SK-N-SH treated with all-trans-retinoic acid at 6 μM for 48 hours (cell line): ENCODE data around the gene PCGF5.
A peak's percentile ranks its signal among the peaks of the same experiment; 100 is the strongest.

Experiments used
- ATAC-seq: fragments of 200-7000 bp; cut with Tn5 transposase; 3 replicates; pipeline ENCODE4 v1.9.1; 2020; ENCODE audit warnings: mild to moderate bottlenecking, moderate library complexity
- ARNTL ChIP-seq: fragments of 450-650 bp; formaldehyde crosslinking; IDR thresholded peaks from 2 replicates; pipeline ENCODE4 v1.5.0; 2020; ENCODE audit warnings: low read depth, mild to moderate bottlenecking, moderate library complexity, borderline replicate concordance
- BACH2 ChIP-seq: fragments of 250-450 bp; sonication (Bioruptor Pico); IDR thresholded peaks from 2 replicates; pipeline ENCODE4 v1.9.0; 2021; ENCODE audit warnings: mild to moderate bottlenecking, borderline replicate concordance
- CREB5 ChIP-seq: fragments of 250-450 bp; sonication (Bioruptor Pico); IDR thresholded peaks from 2 replicates; pipeline ENCODE4 v1.5.1; 2020; ENCODE audit warnings: low read depth, mild to moderate bottlenecking, moderate library complexity
- CSDC2 ChIP-seq: fragments of 250-450 bp; sonication (Bioruptor Pico); IDR thresholded peaks from 2 replicates; pipeline ENCODE4 v1.5.0; 2020; ENCODE audit warnings: mild to moderate bottlenecking, moderate library complexity
- CSRNP3 ChIP-seq: fragments of 250-450 bp; sonication (Bioruptor Pico); IDR thresholded peaks from 2 replicates; pipeline ENCODE4 v1.5.1; 2021; ENCODE audit warnings: mild to moderate bottlenecking, moderate library complexity
- GLIS3 ChIP-seq: fragments of 250-450 bp; sonication (Bioruptor Pico); IDR thresholded peaks from 2 replicates; pipeline ENCODE4 v1.5.0; 2020; ENCODE audit warnings: mild to moderate bottlenecking, moderate library complexity
- OSR1 ChIP-seq: fragments of 250-450 bp; sonication (Bioruptor Pico); IDR thresholded peaks from 2 replicates; pipeline ENCODE4 v1.8.0; 2022; ENCODE audit warnings: moderate library complexity, mild to moderate bottlenecking, inconsistent platforms
- POU6F1 ChIP-seq: fragments of 250-450 bp; sonication (Bioruptor Pico); IDR thresholded peaks from 2 replicates; pipeline ENCODE4 v1.8.0; 2021; ENCODE audit warnings: low read depth, mild to moderate bottlenecking, moderate library complexity, borderline replicate concordance
- PPARA ChIP-seq: fragments of 250-450 bp; sonication (Bioruptor Pico); IDR thresholded peaks from 2 replicates; pipeline ENCODE4 v1.5.0; 2020; ENCODE audit warnings: mild to moderate bottlenecking, borderline replicate concordance
- RARB ChIP-seq: fragments of 250-450 bp; sonication (Bioruptor Pico); IDR thresholded peaks from 2 replicates; pipeline ENCODE4 v1.8.0; 2021; ENCODE audit warnings: mild to moderate bottlenecking, moderate library complexity
- SNAI2 ChIP-seq: fragments of 250-450 bp; sonication (Bioruptor Pico); IDR thresholded peaks from 2 replicates; pipeline ENCODE4 v1.5.0; 2020; ENCODE audit warnings: mild to moderate bottlenecking, moderate library complexity
- TCF4 ChIP-seq: fragments of 250-450 bp; sonication (Bioruptor Pico); IDR thresholded peaks from 2 replicates; pipeline ENCODE4 v1.8.0; 2021; ENCODE audit warnings: mild to moderate bottlenecking, moderate library complexity, borderline replicate concordance
- TOX ChIP-seq: fragments of 250-450 bp; sonication (Bioruptor Pico); IDR thresholded peaks from 2 replicates; pipeline ENCODE4 v1.8.0; 2021; ENCODE audit warnings: mild to moderate bottlenecking, moderate library complexity, borderline replicate concordance
- ZC3H10 ChIP-seq: fragments of 250-450 bp; sonication (Bioruptor Pico); IDR thresholded peaks from 2 replicates; pipeline ENCODE4 v1.5.1; 2021; ENCODE audit warnings: mild to moderate bottlenecking, moderate library complexity
- ZFP3 ChIP-seq: fragments of 250-450 bp; sonication (Bioruptor Pico); IDR thresholded peaks from 2 replicates; pipeline ENCODE4 v1.5.0; 2020; ENCODE audit warnings: mild to moderate bottlenecking, moderate library complexity
- ZFP30 ChIP-seq: fragments of 450-650 bp; formaldehyde crosslinking; IDR thresholded peaks from 2 replicates; pipeline ENCODE4 v1.5.0; 2022; ENCODE audit warnings: mild to moderate bottlenecking, moderate library complexity
- ZNF565 ChIP-seq: fragments of 450-650 bp; formaldehyde crosslinking; conservative IDR thresholded peaks from 2 replicates; pipeline ENCODE4 v1.5.0; 2020; ENCODE audit warnings: low read depth, mild to moderate bottlenecking, moderate library complexity
- ZNF8 ChIP-seq: fragments of 450-650 bp; formaldehyde crosslinking; IDR thresholded peaks from 2 replicates; pipeline ENCODE4 v1.5.0; 2020; ENCODE audit warnings: mild to moderate bottlenecking, moderate library complexity

The PCGF5 gene

GRCh38 chr10:91206837-91207474, 13.5 kb upstream of the PCGF5 start (continued):
- TF ChIP-seq ZNF8 (CRISPR knock-in tag), result no peak
- TF ChIP-seq SNAI2, result no peak
- TF ChIP-seq ZFP30 (CRISPR knock-in tag), result no peak
- no peak for TF ChIP-seq PPARA
- no peak for TF ChIP-seq ZC3H10 (CRISPR knock-in tag)
- TF ChIP-seq CREB5 (CRISPR knock-in tag), result no peak
- TF ChIP-seq GLIS3, result no peak
- TF ChIP-seq CSDC2 (CRISPR knock-in tag), result no peak
- TF ChIP-seq ZFP3 (CRISPR knock-in tag), result no peak

- TF ChIP-seq POU6F1 (no peak), CREB5 (CRISPR knock-in tag) (no peak), ZC3H10 (CRISPR knock-in tag) (no peak), PPARA (no peak)
- no peak for ATAC-seq
These were observed 11.8 kb upstream of the PCGF5 start for GRCh38 chr10:91208642-91209041.

- no peak for TF ChIP-seq BACH2
- TF ChIP-seq TCF4 (CRISPR knock-in tag), result no peak
- no peak for TF ChIP-seq ZNF8 (CRISPR knock-in tag)
- TF ChIP-seq OSR1 (CRISPR knock-in tag), result no peak
- TF ChIP-seq CREB5 (CRISPR knock-in tag), result no peak
- no peak for TF ChIP-seq TOX
- no peak for TF ChIP-seq CSRNP3 (CRISPR knock-in tag)
- no peak for TF ChIP-seq ZNF565 (CRISPR knock-in tag)
- TF ChIP-seq RARB (CRISPR knock-in tag), result no peak
These were observed 10.4 kb upstream of the PCGF5 start for GRCh38 chr10:91210014-91210413.

GRCh38 chr10:91210435-91210834, 10.0 kb upstream of the PCGF5 start:
- peak; percentile 44; the same call in 1 of the 3 replicates for ATAC-seq
- TF ChIP-seq TCF4 (CRISPR knock-in tag) (peak; percentile 33; the same call in 1 of the 2 replicates), ARNTL (CRISPR knock-in tag) (no peak), PPARA (no peak)

More at GRCh38 chr10:91210014-91210413, 10.4 kb upstream of the PCGF5 start:
- no peak for ATAC-seq

GRCh38 chr10:91211675-91212074, 8.8 kb upstream of the PCGF5 start:
- no peak for TF ChIP-seq CREB5 (CRISPR knock-in tag)
- TF ChIP-seq OSR1 (CRISPR knock-in tag), result no peak
- no peak for ATAC-seq
